Subcutaneous abdominal adipose tissue (tissue), 5 donors: Measurements from ENCODE around the gene SRM.
"Not testable (repeated sequence)": the region's sequence is repeated elsewhere in the genome, so short reads cannot be mapped to it uniquely, and the experiment has no call there.

ENCODE experiments used
- H3K27ac ChIP-seq: one replicate; pipeline ENCODE4 v1.7.0; 2013; ENCODE audit warnings: low read depth, mild to moderate bottlenecking, inconsistent platforms, low read length, moderate library complexity
- H3K27me3 ChIP-seq, 5 donors: one replicate each; pipeline ENCODE4 v1.7.0; 2013; ENCODE audit warnings: low read length in 5 of 5, inconsistent platforms in 1 of 5; ENCODE audit not compliant: control insufficient read depth in 5 of 5, insufficient read depth in 4 of 5
- H3K36me3 ChIP-seq, 5 donors: one replicate each; pipeline ENCODE4 v1.7.0; 2013; ENCODE audit warnings: low read length in 5 of 5; ENCODE audit not compliant: control insufficient read depth in 5 of 5, insufficient read depth in 5 of 5
- H3K4me1 ChIP-seq, 5 donors: one replicate each; pipeline ENCODE4 v1.7.0; 2013; ENCODE audit warnings: low read length in 5 of 5, mild to moderate bottlenecking in 3 of 5, moderate library complexity in 1 of 5; ENCODE audit not compliant: control insufficient read depth in 5 of 5, insufficient read depth in 5 of 5
- H3K4me3 ChIP-seq, 5 donors: one replicate each; pipeline ENCODE4 v1.7.0; 2013; ENCODE audit warnings: low read length in 5 of 5, low read depth in 1 of 5
- H3K9ac ChIP-seq, 5 donors: one replicate each; pipeline ENCODE4 v1.7.0; 2013; ENCODE audit warnings: low read length in 5 of 5, mild to moderate bottlenecking in 4 of 5, moderate library complexity in 3 of 5
- H3K9me3 ChIP-seq, 5 donors: one replicate each; pipeline ENCODE4 v1.7.0; 2013; ENCODE audit warnings: low read length in 5 of 5; ENCODE audit not compliant: control insufficient read depth in 5 of 5
- donor health status: healthy.
- donor health status: healthy.
- donor health status: healthy.
- donor health status: healthy.
- donor health status: healthy.

Gene SRM

GRCh38 chr1:11046270-11046566 is 13.6 kb downstream of the SRM start:
- Histone ChIP-seq H3K27me3 (peaks cover 0 to 4% (median 0%) of the 10 kb centered on the region in 5 donors), H3K4me3 (no peak overlapping the region), H3K36me3 (no peaks in the 10 kb centered on the region), H3K27ac (no peak overlapping the region), H3K4me1 (no peaks in the 10 kb centered on the region), H3K9ac (no peak overlapping the region), H3K9me3 (no peaks in the 10 kb centered on the region)

GRCh38 chr1:11045428-11046269 is 14.2 kb downstream of the SRM start:
- no peaks in the 10 kb centered on the region for H3K36me3 ChIP-seq
- no peaks in the 10 kb centered on the region for H3K9me3 ChIP-seq
- peaks cover 0 to 4% (median 0%) of the 10 kb centered on the region in 5 donors for H3K27me3 ChIP-seq
- H3K27ac ChIP-seq = no peak overlapping the region
- no peaks in the 10 kb centered on the region for H3K4me1 ChIP-seq
- no peak overlapping the region for H3K4me3 ChIP-seq
- H3K9ac ChIP-seq = no peak overlapping the region

GRCh38 chr1:11044849-11045427 is 14.9 kb downstream of the SRM start:
- H3K27ac ChIP-seq = no peak overlapping the region
- H3K4me3 ChIP-seq = no peak overlapping the region
- no peaks in the 10 kb centered on the region for H3K4me1 ChIP-seq
- H3K27me3 ChIP-seq = peaks cover 0 to 4% (median 0%) of the 10 kb centered on the region in 5 donors
- no peaks in the 10 kb centered on the region for H3K9me3 ChIP-seq
- H3K9ac ChIP-seq = no peak overlapping the region
- H3K36me3 ChIP-seq = no peaks in the 10 kb centered on the region

GRCh38 chr1:11044086-11044848 is 15.6 kb downstream of the SRM start:
- peaks cover 0 to 7% (median 4%) of the 10 kb centered on the region in 5 donors for H3K27me3 ChIP-seq
- H3K9me3 ChIP-seq = no peaks in the 10 kb centered on the region
- no peaks in the 10 kb centered on the region for H3K4me1 ChIP-seq
- no peaks in the 10 kb centered on the region for H3K36me3 ChIP-seq
- H3K4me3 ChIP-seq = no peak overlapping the region
- no peak overlapping the region for H3K9ac ChIP-seq
- no peak overlapping the region for H3K27ac ChIP-seq

- Histone ChIP-seq H3K27ac (no peak overlapping the region), H3K36me3 (no peaks in the 10 kb centered on the region), H3K4me1 (no peaks in the 10 kb centered on the region), H3K4me3 (no peak overlapping the region), H3K9me3 (no peaks in the 10 kb centered on the region), H3K27me3 (peaks cover 0 to 13% (median 4%) of the 10 kb centered on the region in 5 donors), H3K9ac (no peak overlapping the region)
Observed at GRCh38 chr1:11042995-11043874, 16.6 kb downstream of the SRM start.

- no peak overlapping the region for H3K27ac ChIP-seq
- H3K9ac ChIP-seq = no peak overlapping the region
- no peak overlapping the region for H3K4me3 ChIP-seq
Observed at GRCh38 chr1:11042065-11042464, 17.8 kb downstream of the SRM start.

GRCh38 chr1:11041048-11041447 is 18.8 kb downstream of the SRM start:
- H3K27ac ChIP-seq = no peak overlapping the region
- H3K36me3 ChIP-seq = no peaks in the 10 kb centered on the region
- H3K4me3 ChIP-seq = no peak overlapping the region
- H3K9me3 ChIP-seq = no peaks in the 10 kb centered on the region
- peaks cover 0 to 13% (median 4%) of the 10 kb centered on the region in 5 donors for H3K27me3 ChIP-seq
- H3K4me1 ChIP-seq = no peaks in the 10 kb centered on the region
- H3K9ac ChIP-seq = no peak overlapping the region

More at GRCh38 chr1:11042065-11042464, 17.8 kb downstream of the SRM start:
- Histone ChIP-seq H3K27me3 (peaks cover 0 to 13% (median 4%) of the 10 kb centered on the region in 5 donors), H3K4me1 (no peaks in the 10 kb centered on the region), H3K36me3 (no peaks in the 10 kb centered on the region), H3K9me3 (no peaks in the 10 kb centered on the region)

- H3K27me3 ChIP-seq = peaks cover 0 to 11% (median 4%) of the 10 kb centered on the region in 5 donors
- not testable (repeated sequence) for H3K4me1 ChIP-seq, H3K36me3 ChIP-seq, H3K9ac ChIP-seq, H3K4me3 ChIP-seq, H3K27ac ChIP-seq, H3K9me3 ChIP-seq
Observed at GRCh38 chr1:11040105-11040429, 19.8 kb downstream of the SRM start.

GRCh38 chr1:11039351-11040104 is 20.3 kb downstream of the SRM start:
- Histone ChIP-seq H3K4me3 (no peak overlapping the region), H3K4me1 (no peaks in the 10 kb centered on the region), H3K9ac (peak overlapping the region in 2 of 5 donors; percentile 25 to 54), H3K36me3 (no peaks in the 10 kb centered on the region), H3K27me3 (peaks cover 0 to 11% (median 4%) of the 10 kb centered on the region in 5 donors), H3K9me3 (no peaks in the 10 kb centered on the region), H3K27ac (no peak overlapping the region)
